ENCODE data around the gene TXLNA.
"Not testable (repeated sequence)": the region's sequence is repeated elsewhere in the genome, so short reads cannot be mapped to it uniquely, and the experiment has no call there.

The TXLNA gene

GRCh38 chr1:32179443-32180185 lies at the start of gene TXLNA:
TSS of gene TXLNA (plus strand) at chr1:32179675. CDS start at chr1:32180346, 671 bp downstream.
- peak; percentile 92 for DNase-seq

GRCh38 chr1:32133950-32134280 lies 45.6 kb upstream of the TXLNA start:
- DNase-seq = not testable (repeated sequence)

- no peak for DNase-seq
Measured at GRCh38 chr1:32137111-32137510, 42.4 kb upstream of the TXLNA start.

- DNase-seq = no peak
Measured at GRCh38 chr1:32138965-32139364, 40.5 kb upstream of the TXLNA start.

GRCh38 chr1:32142446-32143301 lies 36.8 kb upstream of the TXLNA start:
- peak; percentile 32 for DNase-seq

GRCh38 chr1:32143302-32143695 lies 36.2 kb upstream of the TXLNA start:
- DNase-seq = not testable (repeated sequence)

GRCh38 chr1:32144033-32144432 lies 35.4 kb upstream of the TXLNA start:
- DNase-seq = no peak

GRCh38 chr1:32147799-32148198 lies 31.7 kb upstream of the TXLNA start:
- not testable (repeated sequence) for DNase-seq

- DNase-seq = no peak
Measured at GRCh38 chr1:32150847-32151246, 28.6 kb upstream of the TXLNA start.

- DNase-seq = no peak
Measured at GRCh38 chr1:32151319-32151787, 28.1 kb upstream of the TXLNA start.

GRCh38 chr1:32159189-32159588 lies 20.3 kb upstream of the TXLNA start:
- DNase-seq = no peak

GRCh38 chr1:32163405-32163804 lies 16.1 kb upstream of the TXLNA start:
- DNase-seq = no peak

GRCh38 chr1:32165633-32166032 lies 13.8 kb upstream of the TXLNA start:
- not testable (repeated sequence) for DNase-seq

GRCh38 chr1:32170991-32171390 lies 8.5 kb upstream of the TXLNA start:
- no peak for DNase-seq

GRCh38 chr1:32172621-32173245 lies 6.7 kb upstream of the TXLNA start:
- no peak for DNase-seq

- DNase-seq = no peak
Measured at GRCh38 chr1:32178380-32179192, 889 bp upstream of the TXLNA start.

GRCh38 chr1:32179193-32179442 lies 357 bp upstream of the TXLNA start:
- no peak for DNase-seq

- DNase-seq = peak; percentile 16
Measured at GRCh38 chr1:32180186-32181060, 948 bp downstream of the TXLNA start.

- no peak for DNase-seq
Measured at GRCh38 chr1:32181065-32181464, 1.6 kb downstream of the TXLNA start.

GRCh38 chr1:32181563-32181962 lies 2.1 kb downstream of the TXLNA start:
- DNase-seq = no peak

GRCh38 chr1:32182060-32182459 lies 2.6 kb downstream of the TXLNA start:
- no peak for DNase-seq

GRCh38 chr1:32184650-32185049 lies 5.2 kb downstream of the TXLNA start:
- DNase-seq = no peak

All from COR-L47 (cell line).